SH-SY5Y (cell line): ENCODE results near the gene TFPT.

Experiments
- GATA2 ChIP-seq: IDR thresholded peaks from 2 replicates; pipeline ENCODE4 v1.6.1; 2011; ENCODE audit warnings: mild to moderate bottlenecking, low read depth, low read length
- GATA3 ChIP-seq: IDR thresholded peaks from 2 replicates; pipeline ENCODE4 v1.6.1; 2011; ENCODE audit warnings: low read depth, mild to moderate bottlenecking, low read length, moderate library complexity

DNA sequence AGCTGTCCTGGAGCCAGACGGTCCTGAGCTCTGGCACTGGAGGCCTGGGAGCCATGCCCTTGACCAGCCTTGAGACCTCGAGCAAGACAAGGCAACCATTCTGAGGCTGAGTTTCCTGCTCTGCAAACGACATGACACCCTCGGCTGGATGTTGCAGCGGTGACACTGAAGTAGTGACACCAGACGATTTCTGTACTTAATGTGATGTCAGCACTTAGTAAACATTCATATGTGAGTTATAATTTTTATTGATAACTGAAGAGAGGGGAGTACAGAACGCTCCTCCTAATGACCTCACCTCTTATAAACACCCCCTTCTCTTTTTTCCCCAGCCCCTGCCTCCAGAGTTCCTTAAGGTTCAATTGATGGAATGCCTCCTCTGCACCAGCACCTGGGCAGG is 7.0 kb downstream of the TFPT start:
- TF ChIP-seq GATA2 (no peak), GATA3 (no peak)
